GM19324 (cell line): Measurements from ENCODE around the gene IZUMO4.
"Not testable (repeated sequence)": the region's sequence is repeated elsewhere in the genome, so short reads cannot be mapped to it uniquely, and the experiment has no call there.

Experiments
- ATAC-seq: cut with Tn5 transposase; IDR thresholded peaks from one replicate; pipeline ENCODE4 v1.9.1; 2021; ENCODE audit warnings: mild to moderate bottlenecking, moderate library complexity; ENCODE audit not compliant: unreplicated experiment, low FRiP score

The IZUMO4 gene

GRCh38 chr19:2122251-2122650, 25.5 kb downstream of the IZUMO4 start:
- no peak for ATAC-seq

DNA sequence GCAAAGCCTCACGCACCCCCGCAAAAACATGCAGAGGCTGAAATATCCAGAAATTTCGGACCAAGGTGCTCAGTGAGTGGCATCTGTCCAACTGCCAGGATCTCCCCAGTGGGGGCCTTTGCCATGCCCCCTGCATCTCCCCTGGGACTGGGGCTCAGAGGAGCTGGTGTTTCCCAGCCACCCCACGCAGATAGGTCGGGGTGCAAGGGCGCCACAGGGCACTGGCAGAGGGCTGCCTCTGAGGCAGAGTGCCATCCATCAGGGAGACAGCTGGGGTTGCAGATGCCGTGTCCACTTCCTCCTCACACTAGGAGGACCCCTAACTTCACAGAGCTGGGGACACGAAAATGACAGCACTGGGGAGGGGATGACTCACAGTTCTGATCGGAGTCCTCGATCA, 26.3 kb downstream of the IZUMO4 start:
- no peak for ATAC-seq

GRCh38 chr19:2123682-2124387, 27.1 kb downstream of the IZUMO4 start:
- no peak for ATAC-seq

GRCh38 chr19:2126879-2127518, 30.3 kb downstream of the IZUMO4 start:
- no peak for ATAC-seq

- no peak for ATAC-seq
Measured at GRCh38 chr19:2127758-2128157, 31.0 kb downstream of the IZUMO4 start.

- not testable (repeated sequence) for ATAC-seq
Measured at GRCh38 chr19:2128252-2128651, 31.5 kb downstream of the IZUMO4 start.

- ATAC-seq: no peak
Measured at GRCh38 chr19:2129022-2129421, 32.3 kb downstream of the IZUMO4 start.

- no peak for ATAC-seq
Measured at GRCh38 chr19:2129486-2129885, 32.8 kb downstream of the IZUMO4 start.

GRCh38 chr19:2129892-2130770, 33.4 kb downstream of the IZUMO4 start:
- ATAC-seq: no peak

DNA sequence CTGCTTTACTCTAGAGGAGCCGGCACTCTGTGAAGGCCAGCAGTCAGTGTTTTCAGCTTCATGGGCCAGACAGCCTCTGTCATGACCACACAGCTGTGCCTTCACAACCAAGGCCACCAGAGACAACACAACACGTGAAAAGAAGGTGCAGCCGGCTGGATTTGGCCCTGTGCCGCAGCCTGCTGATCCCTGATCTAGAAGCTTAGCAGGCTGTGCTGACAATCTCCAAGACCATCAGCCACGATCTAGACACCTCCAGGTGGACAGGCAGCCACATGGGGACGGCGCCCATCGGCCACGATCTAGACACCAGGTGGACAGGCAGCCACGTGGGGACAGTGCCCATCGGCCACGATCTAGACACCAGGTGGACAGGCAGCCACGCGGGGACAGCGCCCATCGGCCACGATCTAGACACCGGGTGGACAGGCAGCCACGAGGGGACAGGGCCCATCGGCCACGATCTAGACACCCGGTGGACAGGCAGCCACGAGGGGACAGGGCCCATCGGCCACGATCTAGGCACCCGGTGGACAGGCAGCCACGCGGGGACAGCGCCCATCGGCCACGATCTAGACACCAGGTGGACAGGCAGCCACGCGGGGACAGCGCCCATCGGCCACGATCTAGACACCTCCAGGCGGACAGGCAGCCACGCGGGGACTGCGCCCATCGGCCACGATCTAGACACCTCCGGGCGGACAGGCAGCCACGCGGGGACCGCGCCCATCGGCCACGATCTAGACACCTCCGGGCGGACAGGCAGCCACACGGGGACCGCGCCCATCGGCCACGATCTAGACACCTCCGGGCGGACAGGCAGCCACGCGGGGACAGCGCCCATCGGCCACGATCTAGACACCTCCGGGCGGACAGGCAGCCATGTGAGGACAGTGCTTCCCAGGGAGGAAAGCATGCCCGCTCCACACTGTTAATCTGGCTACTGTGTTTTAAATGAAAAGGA, 34.6 kb downstream of the IZUMO4 start:
- ATAC-seq: not testable (repeated sequence)

GRCh38 chr19:2132191-2132590, 35.5 kb downstream of the IZUMO4 start:
- ATAC-seq: no peak

DNA sequence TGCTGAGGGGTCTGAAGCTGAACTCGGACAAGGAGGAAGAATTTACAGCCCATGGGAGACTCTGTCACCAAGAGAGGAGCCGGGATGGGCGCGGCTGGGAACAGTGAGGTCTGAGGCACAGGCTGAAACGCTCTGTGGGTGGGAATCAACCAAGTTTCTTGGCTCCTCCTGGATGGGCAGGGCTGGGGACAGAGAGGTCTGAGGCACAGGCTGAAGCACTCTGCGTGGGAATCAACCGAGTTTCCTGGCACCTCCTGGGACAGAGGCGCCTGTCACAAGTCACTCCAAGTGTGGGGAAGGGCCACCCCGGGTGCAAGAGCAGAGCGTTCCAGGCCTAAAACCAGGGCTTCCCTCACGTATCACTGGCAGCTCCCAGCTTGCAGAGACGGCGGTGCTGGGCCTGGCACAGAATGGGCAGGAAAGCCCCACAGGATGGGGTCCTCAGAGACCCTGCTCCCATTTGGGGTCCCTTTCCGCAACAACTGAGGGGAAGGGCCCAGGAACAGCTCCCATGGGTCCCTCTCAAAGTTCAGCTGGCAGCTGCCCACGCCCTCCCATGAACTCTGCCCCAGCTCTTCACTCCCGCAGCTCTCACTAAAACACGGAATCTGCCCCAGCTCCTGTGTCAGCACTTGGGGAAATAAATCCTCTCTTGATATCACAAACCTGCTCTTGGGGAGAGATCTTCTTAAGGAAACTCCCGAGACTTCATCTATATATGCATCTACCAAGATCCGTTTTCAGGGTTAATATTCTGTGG, 36.2 kb downstream of the IZUMO4 start:
- no peak for ATAC-seq

DNA sequence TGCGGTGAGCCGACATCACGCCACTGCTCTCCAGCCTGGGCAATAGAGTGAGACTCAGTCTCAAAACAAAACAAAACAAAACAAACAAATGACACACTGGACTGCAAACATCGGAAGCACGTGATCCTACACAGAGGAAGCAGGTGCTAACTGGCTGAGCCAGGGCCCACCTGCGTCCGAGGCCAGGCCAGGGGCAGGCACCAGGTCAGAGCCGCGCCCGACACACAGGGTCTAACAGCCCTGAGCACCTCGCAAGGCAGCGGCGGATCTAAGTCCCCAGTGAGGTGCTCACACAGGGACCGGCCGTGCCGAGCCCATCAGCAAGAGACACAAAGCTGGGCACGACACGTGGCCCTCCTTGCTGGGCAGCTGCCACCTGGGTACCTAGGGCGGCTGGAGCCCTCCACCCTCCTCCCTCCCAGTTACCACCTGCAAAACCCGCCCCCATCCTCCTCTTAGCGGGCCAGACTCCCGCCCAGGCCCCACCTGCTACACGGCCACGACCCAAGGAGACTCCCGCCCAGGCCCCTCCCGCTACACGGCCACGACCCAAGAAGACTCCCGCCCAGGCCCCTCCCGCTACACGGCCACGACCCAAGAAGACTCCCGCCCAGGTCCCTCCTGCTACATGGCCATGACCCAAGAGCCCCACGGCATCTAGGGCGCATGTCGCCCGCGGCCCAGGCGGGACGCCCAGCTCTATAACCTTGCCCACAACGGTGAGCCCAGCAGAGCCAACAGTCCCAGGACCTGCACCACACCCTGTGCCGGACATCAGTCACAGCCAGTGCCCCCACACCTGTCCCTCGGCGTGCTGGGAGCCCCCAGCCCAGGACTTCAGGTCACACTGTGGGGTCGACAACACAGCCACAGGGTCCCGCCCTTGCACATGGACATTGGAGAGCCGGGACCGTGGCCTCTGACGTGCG, 39.0 kb downstream of the IZUMO4 start:
- ATAC-seq: no peak

- no peak for ATAC-seq
Measured at GRCh38 chr19:2136796-2137195, 40.1 kb downstream of the IZUMO4 start.

DNA sequence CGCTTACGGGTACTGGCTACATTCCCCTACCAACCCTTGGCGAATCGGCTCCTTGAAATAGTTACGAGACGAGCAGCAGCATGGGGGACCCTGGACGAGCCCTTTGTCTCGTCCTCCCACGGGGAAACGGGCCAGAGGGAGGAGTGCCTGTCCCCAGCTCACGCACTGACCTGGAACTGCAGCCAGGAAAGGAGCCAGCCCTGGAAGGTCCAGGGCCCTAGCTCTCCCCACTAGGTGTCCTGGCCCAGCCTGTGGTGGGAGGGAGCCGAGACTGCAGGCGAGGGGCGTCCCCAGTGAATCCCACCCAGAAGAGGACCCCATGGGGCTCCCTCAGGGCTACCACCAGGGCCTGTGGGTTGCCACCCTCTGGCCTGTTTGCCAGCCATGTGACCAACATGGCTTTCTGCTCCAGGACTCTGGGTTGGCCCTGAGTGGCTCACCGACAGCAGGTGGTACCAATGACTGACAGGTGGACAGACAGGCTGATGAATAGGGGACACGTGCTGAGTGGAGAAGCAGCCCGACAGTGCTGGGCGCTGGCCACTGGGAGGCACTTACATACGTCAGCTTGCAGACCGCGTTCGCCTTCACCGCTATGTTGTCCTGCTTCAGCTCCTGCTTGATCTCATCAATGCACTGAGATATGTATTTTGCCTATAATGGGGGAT, 41.5 kb downstream of the IZUMO4 start:
- no peak for ATAC-seq

GRCh38 chr19:2139385-2140137, 42.8 kb downstream of the IZUMO4 start:
- no peak for ATAC-seq

GRCh38 chr19:2140138-2140569, 43.4 kb downstream of the IZUMO4 start:
- ATAC-seq: no peak
